ENCODE measurements around the gene CRPPA.

Gene CRPPA

GRCh38 chr7:16422917-16423316, 1.6 kb upstream of the CRPPA start:
- DNase-seq, result no peak

DNA sequence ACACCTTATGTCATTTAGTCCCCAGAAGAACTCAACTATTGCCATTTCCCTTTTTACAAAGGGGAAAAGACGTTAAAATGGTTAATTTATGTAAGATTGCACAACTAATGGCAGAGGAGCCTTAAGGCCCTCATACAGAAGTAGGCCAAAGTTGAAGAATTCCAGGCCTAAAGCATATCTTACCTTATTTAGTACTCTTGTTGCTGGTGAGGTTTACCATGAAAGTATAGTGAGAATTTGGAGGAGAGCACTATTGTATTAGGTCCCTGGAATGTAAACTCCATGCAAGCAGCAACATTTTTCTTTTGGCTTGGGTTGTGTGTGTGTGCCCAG, 731 bp upstream of the CRPPA start:
- no peak for DNase-seq

GRCh38 chr7:16420649-16421332, 547 bp downstream of the CRPPA start:
- DNase-seq, result peak; percentile 87 to 90

- DNase-seq, result no peak
Observed at GRCh38 chr7:16420329-16420648, 1.0 kb downstream of the CRPPA start.

DNA sequence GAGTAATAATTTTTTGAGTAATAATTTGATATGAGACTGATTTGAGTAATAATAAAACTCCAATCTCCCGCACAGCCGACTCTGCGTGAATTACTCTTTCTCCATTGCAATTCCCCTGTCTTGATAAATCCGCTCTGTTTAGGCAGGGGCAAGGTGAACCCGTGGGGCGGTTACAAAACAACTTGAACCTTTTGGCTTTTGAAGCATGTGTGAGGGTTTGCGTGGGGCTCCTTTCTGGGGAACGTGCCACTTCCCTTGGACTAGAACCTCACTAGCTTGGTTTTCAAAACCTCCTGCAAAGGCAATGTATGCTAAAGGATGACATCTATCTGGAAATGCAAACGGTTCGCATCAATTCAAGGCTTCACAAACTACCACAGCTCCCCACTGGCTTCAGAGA, 1.5 kb downstream of the CRPPA start:
- no peak for DNase-seq

DNA sequence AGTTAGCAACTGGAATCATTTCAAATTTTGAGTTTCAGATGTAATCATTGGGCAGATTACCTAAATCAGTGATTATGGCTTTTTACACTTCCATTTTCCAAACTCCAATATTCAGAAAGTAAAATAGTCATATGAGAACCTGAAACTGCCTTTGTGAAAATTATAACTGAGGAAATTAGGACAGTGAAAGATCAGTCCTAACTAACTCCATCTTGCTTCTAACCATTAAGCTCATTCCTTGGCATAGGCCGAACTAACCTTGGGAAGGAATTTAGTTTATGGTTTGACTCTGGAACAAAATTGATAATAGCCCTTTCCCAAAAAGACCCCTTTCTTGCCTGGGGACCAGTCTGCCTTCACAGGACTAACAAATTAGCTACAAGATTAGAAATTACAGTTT, 2.2 kb downstream of the CRPPA start:
- no peak for DNase-seq

DNA sequence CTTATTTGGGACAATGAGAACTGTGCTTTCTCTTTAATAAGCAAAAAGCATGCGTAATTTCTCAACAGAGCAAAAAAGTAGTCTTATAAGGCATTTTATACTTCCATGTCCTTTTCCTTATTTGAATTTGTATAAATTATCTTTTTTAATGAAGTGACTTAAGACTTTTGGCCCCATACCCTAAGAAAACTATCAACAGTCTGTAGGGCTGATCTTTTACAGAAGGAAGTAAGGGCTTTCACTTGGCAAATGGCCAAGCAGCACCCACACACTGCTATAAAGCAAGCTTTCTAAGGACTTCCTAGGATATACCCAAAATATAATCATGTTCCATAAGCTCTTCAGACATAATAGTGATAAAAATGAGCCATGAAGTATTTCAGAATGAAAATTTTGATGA, 3.4 kb downstream of the CRPPA start:
- no peak for DNase-seq

DNA sequence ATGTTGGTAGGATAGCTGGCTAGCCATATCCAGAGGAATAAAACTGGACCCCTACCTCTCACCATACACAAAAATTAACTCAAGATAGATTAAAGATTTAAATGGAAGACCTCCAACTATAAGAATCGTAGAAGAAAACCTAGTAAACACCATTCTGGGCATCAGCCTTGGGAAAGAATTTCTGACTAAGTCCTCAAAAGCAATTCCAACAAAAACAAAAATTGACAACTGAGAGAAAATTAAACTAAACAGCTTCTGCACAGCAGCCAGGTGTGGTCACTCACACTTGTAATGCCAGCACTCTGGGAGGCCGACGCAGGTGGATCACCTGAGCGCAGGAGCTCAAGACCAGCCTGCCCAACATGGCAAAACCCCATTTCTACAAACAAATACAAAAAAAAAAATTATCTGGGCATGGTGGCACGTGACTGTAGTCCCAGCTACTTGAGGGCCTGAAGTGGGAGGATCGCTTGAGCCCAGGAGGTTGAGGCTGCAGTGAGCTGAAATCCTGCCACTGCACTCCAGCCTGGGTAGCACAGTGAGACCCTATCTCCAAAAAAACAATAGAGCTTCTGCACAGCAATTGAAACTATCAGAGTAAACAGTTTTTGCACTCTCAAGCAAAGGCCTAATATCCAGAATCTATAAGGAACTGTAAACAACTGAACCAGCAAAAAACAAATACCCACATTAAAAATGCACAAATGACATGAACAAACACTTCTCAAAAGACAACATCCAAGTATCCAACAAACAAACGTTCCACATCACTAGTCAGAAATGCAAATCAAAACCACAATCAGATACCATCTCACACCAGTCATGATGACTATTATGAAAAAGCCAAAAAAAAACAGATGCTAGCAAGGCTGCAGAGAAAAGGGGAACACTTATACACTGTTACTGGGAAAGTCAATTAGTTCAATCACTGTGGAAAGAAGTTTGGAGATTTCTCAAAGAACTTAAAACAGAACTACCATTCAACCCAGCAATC, 4.8 kb downstream of the CRPPA start:
- DNase-seq, result peak; percentile 7 to 26

DNA sequence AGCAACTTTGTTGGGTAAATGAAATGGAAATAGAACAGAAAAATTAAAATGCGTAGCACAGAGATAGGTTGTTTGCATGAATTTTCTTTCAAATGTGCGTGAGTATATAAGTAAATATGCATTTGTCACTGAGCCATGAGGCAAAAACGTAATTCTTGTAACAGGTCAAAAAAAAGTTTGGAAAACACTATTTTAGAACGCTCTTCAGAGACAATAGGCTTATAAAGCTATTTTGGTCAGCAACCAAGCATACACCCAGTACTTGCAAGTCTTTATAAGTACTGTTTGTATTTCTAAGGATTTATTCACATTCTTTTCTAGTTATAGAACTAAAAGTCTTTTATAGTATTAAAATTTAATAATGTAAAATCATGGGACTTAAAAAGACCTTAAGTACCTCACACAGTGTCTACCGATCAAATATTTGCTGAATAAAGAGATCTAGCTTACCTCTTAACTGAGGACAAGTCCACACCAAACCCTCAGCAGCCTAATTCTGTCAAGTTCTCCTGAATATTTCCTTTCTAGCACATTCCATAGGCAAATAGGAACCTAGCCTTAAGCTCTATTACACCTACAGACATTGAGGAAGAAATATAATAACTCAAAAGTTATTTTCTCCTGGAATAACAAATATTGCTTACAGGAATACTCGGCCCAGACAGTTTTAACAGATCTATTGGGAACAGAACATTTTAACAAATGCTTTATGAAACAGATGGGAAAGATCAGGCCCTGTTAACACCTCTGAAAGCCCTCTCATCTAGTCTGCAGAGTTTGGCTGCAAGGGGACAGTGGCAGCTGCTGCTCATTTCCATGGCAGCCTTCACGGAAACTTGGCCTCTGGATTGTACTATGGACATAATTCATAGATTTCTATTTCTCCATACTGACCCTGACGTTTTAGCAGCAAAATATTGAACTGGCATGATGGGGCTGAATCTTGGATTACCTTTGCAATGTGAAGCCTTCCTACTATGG, 8.8 kb downstream of the CRPPA start:
- DNase-seq, result no peak

DNA sequence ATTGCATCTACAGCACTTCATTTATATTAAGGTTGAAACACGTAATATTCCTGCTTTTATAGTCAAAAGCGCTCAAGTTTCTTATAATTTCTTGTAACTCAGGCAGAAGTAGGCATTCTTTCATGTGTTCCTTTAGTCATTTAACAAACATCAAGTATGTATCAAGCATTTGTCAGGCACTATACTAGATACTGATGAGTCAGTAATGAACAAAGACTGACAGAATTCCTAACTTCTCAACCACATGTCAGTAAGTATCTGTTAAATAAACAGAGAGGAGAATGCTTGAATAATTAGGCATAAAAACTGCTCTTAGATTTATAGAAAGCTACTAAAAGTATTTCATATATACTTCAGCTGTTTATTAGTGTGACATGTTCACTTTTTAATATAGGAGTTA, 9.9 kb downstream of the CRPPA start:
- DNase-seq, result no peak

DNA sequence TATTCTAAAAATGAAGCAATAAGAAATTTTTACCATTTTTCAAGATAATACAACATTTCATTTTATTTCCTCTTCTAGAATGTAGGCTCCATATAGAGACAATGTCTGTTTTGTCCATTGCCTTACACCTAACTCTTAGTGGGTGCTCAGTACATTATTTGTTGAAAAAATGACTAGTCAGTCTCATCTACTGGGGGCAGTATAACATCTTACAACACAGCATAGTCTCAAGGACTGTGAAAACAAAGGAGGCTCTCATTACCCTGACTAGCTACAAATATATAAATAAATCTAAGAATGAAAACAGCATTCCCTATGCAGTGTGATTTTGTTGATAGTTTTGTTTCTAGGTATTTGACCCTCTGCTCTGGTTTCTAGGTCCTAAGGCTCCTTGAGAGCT, 11.6 kb downstream of the CRPPA start:
- no peak for DNase-seq

GRCh38 chr7:16404636-16405035, 16.7 kb downstream of the CRPPA start:
- DNase-seq, result no peak

DNA sequence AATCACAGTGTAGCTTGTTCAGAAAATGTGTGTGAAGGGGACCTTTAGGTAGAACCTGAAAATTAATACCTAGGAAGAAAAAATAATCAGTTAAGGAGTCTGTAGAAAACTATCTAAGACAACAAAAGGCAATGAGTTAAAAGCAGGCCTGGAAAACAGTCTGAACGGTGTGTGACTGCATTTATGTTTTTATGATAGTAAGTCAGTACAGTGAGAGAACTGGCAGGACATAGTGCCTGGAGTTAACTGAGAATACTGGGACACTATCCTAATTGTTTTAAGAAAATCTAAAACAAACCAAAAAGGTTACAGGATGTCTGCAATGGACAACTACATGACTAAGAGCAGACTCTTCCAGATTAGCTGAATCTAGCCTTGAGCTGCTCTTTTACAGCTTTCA, 17.9 kb downstream of the CRPPA start:
- no peak for DNase-seq

DNA sequence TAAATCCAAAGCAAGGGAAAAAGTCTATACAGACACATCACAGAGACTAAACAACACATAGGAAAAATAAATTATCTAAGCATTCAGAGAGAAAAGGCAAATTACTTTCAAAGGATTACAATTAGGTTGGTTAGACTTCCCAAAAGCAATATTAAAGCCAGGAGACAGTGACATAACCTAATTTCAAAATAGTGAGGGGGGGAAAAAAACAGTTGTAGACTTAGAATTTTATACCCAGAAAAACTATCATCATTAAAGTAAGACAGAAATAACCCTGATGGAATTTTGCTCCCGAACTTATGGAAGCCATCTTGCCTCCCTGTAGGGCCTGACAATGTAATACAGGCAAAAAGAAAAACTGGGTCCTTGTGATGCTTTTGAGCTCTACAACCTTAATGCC, 18.4 kb downstream of the CRPPA start:
- no peak for DNase-seq

GRCh38 chr7:16402091-16402490, 19.2 kb downstream of the CRPPA start:
- DNase-seq, result no peak

DNA sequence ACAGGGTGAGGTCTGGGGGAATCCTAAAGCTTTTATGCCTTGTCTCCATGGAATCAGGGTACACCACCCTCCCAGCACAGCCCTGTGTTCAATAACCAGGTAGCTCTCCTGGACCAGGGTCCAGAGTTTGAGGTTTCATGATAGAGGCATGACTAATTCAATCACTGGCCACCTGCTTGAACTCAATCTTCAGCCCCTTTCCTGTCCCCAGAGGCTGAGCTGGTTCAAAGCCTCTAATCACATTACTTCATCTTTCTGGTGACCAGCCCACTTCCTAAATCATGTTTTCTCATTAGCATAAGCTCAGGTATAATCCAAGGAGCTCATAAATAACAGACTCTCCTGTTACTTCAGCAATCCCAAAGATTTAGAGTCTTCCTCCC, 20.5 kb downstream of the CRPPA start:
- no peak for DNase-seq

DNA sequence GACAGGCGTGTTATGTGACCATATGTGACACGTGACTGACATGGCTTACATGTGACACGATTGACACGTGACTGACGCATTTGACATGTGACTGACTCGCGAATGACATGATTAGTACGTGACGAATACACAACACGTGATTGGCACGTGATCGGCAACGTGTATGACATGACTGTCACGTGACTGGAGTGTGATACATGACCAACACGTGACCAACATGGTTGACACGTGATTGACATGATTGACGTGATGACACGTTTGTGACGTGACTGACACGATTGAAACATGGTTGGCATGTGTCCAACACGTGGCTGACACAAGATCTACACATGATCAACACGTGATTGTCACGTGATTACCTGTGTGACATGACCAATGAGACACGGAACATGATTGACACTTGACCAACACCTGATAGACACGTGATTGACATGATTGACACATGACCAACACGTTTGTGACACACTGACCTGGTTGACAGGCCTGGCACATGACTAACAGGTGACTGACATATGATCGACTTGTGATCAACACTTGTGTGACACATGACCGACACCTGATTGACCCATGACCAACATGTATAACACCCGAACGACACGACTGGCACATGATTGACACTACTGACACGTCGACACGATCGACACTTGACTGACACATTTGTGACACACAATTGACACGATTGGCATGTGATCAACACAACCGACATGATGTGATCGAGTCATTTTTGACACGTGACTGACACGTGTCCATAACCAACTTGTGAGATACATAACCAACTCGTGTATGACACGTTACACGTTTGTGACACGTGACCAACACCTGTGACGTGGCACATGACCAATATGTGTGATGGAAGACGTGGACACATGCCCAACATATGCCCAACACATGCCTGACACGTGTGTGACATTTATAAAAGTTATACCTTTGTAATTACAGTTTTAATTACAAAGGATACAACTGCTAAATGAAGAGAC, 21.1 kb downstream of the CRPPA start:
- no peak for DNase-seq

- DNase-seq, result no peak
Observed at GRCh38 chr7:16399265-16399831, 22.0 kb downstream of the CRPPA start.

- DNase-seq, result no peak
Observed at GRCh38 chr7:16398146-16399017, 23.0 kb downstream of the CRPPA start.

- no peak for DNase-seq
Observed at GRCh38 chr7:16397501-16398145, 23.7 kb downstream of the CRPPA start.

Measured in SW 1271 (cell line).